CD4-positive, alpha-beta T cell treated with Interleukin-10 for 1 hour (primary cell): ENCODE results near the gene CUEDC2.

Source experiments
- DNase-seq: peaks from one replicate; pipeline ENCODE4 v3.0.0-alpha.2; 2020

CUEDC2 gene

DNA sequence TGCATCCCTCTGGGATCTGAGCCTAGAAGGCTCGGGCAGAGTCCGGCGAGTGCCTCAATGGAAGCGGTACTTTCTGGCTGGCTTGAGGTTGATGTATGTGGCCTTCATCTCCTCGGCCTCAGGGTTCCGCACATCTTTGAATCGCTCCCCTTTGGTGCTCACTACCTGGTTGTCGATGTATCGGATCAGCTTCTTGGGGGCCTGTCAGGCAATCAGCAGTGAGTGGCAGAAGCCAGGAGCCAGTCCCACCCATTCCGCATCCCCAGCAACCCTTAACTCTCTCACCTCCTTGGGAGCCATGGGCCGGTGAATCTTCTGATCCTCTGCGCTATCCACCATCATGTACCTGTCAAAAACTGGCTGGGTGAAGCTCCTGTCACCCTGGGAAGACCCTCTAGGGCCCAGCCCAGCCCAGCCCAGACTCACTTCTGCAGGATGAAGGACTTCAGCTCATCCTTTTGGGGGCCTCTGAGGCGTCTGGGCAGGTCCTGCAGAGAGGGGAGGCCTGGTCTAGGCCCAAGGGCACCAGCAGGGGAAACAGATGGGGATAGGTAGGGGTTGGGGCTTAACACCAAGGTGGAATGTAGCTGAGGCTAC, 8.9 kb downstream of the CUEDC2 start:
- DNase-seq, result no peak

DNA sequence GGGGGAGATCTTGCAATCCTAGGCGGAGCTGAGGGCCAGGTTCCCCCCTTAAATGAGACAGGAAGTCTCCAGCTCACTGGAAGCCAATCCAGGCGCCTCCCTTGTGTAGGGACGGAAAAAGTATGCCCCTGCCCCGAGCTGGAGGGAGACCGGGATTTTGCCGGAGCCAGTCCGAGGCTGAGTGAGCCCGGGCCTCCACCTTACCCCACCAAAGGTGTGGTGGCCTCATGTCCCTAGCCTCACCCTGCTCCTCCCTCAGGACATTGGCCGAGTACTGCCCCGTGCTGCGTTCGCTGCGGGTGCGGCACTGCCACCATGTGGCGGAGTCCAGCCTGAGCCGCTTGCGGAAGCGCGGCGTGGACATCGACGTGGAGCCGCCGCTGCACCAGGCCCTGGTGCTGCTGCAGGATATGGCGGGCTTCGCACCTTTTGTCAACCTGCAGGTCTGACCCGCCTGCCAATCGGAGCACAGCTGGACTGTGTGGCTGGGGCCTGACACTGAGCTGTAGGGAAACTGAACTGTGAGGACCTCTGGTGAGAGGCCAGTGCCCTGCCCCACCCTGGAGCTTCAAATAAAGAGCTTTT, 9.7 kb downstream of the CUEDC2 start:
- DNase-seq, result peak; percentile 58

DNA sequence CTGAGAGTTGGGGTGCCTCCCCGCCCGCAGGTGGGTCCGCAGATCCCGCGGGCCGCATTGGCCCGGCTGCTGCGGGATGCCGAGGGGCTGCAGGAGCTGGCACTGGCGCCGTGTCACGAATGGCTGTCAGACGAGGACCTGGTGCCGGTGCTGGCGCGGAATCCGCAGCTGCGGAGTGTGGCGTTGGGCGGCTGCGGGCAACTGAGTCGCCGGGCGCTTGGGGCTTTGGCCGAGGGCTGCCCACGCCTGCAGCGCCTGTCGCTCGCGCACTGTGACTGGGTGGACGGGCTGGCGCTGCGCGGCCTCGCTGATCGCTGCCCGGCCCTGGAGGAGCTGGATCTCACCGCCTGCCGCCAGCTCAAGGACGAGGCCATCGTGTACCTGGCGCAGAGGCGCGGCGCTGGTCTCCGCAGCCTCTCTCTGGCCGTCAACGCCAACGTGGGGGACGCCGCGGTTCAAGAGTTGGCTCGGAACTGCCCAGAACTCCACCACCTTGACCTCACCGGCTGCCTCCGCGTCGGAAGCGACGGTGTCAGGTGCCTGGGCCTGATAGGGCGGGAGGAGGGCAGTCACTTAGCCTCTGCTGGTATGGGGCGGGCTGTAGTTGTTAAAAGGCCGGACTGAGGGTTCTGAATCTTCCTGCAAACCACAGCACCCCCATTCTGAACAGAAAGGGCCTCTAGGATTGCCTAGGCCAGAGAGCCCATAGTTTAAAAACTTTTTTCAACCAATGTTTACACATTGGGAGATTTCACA, 10.4 kb downstream of the CUEDC2 start:
- DNase-seq, result peak; percentile 29

DNA sequence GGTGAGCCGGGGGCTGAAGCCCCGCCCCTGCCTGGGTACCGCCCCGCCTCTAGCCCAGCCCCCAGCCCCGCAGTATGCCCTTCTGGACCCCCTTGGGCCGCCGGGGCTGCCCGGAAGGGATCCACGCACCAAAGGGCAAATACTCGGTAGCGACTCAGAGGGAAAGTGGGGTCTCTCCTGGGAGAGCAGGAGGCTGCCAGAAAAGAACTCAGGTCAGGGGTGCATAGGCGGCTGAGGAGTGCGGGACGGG, 10.9 kb downstream of the CUEDC2 start:
- no peak for DNase-seq

DNA sequence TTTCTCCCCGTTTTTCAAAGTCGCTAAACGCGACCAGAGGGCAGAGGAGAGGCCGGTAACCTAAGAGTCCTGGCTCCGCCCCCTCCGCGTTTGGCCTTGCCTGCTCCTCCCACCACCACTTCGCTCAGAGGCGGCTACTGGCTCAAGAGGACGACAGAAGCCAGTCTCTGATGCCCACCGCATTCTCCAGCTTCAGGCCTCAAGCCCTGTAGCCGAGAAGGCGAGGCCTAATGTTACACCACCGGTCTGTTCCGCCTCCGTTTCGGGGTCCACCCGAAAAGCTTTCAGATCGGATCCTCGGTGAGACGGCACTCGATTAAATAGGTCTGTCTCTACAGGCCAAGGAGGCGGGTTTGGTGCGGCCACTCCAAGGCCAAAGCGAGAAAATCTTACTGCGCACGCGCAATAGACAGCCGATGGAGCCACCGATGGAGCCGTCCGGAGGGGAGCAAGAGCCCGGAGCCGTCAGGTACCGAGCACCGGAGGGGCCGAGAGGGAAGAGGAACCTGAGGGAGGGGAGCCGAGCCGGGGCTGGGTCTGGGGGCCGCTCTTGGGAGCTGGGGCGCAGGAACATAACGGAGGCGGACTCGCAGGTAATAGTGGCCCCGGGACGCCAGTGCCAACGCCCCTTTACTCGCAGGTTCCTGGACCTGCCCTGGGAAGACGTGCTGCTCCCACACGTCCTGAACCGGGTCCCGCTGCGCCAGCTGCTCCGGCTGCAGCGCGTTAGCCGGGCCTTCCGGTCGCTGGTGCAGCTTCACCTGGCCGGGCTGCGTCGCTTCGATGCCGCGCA, 11.5 kb downstream of the CUEDC2 start, which contains the start of gene FBXL15:
Gene FBXL15, plus strand, starts transcription at position 123 of the 793 bp plus-strand sequence. Its CDS starts 294 bp downstream, at position 417.
- peak; percentile 97 for DNase-seq

DNA sequence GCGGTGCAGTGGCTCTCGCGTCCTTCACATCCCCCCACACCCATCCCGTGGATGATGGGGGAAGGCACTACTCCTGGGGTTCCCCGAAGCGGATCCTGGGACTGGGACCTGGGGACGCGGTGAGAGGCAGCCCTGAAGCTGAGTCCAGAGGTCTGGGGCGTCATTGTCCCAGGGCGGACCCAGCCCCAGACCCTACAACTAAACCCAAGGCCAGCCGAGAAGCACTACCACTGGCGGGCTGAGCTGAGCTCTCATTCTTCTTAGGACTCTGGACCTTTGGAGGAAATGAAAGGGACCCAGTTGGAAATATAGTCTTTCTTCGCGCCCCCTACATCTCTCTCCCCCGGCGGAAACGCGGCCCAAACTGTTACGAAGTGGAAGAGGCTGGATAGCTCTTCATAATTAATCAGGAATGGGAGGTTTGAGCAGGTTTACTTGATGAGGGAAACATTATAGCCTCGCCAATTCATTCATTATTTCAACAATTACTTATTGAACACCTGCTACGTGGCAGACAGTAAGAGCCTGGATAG, 12.1 kb downstream of the CUEDC2 start:
- no peak for DNase-seq

DNA sequence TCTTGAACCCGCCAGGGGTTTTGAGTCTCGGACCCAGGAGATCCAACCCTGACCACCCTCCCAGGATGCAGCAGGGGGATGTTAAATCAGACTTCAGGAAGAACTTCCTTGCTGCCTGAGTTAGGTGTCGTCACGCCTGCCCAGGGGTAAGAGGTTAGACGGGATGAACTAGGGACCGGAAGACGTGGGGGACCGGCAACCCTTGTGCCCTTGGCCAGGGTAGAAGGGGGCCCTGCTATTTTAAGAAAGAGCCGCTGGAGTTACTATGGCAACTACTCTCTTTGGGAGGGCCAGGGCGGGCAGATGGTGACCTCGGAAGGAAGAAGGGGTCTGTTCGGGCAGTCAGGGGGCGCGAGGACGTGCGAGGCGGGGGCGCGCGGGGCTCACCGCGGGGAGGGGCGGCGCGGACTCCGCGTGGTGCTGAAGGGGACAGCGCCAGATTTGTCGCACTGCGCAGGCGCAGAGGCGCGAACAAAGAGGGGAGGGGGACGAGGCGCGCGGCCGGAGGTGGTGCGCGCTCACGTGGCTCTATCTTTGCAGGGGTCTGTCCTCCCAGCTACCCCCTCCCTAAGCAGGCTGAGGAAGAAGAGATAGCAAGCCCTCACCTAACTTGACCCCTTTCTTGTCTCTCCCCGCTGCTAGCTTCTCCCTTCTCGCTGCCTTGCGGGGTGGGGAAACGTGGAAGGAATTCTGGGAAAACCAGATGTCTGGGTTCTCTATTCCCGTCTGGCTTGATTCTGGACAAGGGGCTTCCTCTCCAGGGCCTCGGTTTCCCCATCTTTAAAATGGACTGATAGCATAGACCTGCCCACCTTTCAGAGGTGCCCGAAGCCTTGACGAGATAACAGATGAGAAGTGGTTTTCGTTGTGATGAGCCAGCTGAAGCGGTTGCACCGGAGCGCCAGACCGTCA, 12.8 kb downstream of the CUEDC2 start:
- DNase-seq, result peak; percentile 73

DNA sequence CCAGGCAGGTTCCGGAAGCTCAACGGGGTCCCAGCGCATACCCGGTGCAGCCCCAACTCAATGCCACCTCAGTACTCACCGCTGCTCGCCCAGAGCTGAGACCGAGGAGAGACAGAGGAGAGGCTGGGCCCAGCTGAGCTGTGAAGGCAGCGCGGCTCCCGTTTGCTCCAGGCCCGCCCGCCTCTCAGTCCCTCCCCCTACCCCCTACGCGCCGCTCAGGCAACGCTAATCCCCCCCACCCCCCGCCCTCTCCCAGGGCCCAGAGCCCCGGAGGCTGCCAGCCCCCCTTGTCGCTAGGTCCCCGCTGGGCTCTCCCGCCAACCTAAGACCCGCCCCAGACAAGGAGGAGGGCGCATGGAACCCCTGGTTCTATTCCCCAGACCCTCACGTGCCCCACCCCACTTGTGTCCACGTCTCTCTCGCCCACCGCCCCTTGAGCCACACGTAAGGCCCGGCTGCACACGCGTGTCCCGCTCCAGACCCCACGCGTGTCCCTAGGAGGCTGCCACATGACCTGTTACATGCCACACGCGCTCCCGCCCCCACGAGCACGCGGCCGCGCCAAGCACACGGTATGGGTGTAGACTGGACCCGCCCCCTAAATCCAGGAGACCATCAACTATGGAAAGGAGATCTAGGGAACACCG, 13.6 kb downstream of the CUEDC2 start, which contains the start of gene PSD:
Gene PSD, minus strand, starts transcription at position 164 of the 647 bp plus-strand sequence. CDS start 1,747 bp downstream, outside the sequence.
- DNase-seq, result no peak

DNA sequence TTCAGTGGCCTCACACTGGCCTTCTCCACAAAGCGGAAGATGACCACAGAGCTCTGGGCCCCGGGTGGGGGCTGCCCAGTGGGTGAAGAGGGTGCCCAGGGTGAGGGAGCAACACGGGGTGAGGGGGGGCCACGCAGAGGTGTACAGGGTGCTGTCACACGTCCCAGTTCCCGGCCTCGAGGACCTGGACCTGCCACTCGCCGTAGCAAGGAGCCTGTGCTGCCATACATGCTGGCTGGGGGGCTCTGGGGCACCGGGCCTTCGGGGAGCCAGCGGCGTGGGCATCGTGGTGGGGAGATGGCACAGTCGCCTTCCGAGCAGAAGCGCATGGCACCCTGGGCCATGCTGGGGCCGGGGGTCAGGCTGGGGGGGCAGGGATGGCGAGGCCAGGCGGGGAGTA, 15.7 kb downstream of the CUEDC2 start:
- DNase-seq, result no peak

DNA sequence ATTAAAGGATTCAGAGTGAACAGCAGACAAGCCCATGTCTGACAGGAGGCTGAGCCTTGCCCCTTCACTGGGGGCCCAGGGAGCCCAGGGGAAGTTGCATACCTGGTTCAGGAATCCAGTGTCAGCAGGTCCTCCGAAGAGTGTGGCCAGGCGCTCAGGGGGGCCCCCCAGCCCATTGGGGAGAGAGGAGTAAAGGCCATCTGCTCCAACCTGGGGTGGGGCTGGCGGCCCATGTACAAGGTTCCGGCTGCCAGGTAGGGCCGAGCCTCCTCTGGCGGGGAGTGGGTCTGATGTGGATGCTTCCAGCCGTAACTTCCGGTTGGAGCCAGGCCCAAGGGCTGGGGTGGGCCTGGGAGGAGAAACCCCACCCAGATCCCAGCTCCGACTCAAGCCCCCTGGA, 16.1 kb downstream of the CUEDC2 start:
- no peak for DNase-seq

DNA sequence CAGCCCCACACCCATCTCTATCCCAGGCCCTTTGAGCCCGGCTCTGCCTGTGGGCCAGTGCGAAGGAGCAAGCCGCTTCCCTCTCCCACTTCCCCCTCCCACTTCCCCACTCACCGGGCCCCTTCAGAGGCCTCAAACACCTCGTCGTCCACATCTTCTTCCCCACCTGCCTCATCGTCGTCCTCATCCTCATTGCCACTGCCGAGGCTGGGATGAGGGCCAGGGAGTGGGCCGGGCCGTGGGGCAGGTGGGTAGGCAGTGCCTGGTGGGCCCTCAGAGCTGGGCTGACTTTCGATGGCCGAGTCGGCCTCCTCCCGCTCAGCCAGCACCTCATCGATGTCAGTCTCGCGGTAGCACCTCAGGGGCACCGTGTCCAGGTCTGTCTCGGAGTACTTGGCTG, 17.6 kb downstream of the CUEDC2 start:
- no peak for DNase-seq

DNA sequence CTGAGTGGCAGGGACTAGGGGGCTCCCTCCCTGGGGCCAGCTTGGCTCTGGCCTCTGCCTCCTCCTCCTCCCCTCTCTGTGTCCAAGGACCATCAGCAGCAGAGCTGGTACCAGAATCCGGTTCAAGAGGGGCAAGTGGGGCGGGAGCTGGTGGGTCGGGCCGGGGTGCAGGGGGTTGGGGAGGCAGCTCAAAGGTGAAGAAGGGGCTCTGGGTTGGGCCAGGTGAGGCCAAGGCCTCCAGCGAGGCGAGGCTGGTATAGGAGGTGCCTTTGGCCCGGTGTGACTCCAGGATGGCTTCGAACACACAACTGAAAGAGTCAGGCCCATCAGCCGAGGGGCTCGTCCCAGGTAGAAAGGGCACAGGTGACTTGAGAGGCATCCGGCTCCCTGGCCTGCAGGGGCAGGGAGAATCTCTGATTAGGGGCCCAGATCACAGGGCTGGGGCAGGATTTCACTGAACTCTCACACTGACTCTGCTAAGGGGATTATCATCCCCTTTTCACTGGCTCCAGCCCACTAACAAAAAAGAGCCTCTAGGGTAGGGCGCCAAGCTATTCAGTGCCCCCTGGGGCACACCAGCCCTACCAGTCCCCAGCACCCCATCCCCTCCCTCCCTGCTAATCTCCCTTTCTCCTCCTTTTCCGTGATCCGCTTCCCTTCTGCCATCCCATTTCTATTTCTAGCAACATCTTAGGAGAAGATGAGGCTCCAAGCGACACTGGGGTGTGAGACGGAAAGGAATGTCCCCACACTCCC, 18.4 kb downstream of the CUEDC2 start:
- DNase-seq, result no peak

DNA sequence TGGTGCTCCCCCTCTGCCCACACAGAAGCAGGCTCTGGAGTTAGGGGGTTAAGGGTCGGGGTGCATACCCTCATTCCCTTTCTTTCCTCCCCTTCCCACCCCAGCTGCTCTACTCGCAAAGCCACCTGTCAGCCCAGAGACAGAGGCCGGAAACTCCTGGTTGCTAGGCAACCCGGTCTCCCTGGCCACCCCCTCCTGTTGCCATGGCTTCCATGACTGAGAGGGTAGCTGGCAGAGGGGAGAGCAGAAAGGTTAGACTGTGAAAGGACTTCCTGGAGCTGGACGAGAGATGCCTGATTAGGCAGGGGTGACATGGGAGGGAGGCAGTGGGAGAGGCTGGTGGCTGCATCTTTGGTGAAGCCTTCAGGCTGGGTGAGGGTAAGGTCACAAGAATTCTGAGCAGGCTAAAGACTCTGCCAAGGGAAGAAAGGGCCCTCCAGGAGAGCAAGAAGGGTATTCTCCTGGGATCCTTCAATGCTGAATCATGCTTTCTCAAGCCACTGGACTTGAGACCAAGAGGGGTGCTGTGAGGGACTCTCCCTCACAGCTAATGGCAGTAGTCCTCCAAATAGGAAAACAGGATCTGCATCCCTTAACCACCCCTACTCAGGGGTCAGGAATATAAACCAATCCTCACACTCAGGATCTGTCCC, 19.2 kb downstream of the CUEDC2 start:
- DNase-seq, result peak; percentile 64

DNA sequence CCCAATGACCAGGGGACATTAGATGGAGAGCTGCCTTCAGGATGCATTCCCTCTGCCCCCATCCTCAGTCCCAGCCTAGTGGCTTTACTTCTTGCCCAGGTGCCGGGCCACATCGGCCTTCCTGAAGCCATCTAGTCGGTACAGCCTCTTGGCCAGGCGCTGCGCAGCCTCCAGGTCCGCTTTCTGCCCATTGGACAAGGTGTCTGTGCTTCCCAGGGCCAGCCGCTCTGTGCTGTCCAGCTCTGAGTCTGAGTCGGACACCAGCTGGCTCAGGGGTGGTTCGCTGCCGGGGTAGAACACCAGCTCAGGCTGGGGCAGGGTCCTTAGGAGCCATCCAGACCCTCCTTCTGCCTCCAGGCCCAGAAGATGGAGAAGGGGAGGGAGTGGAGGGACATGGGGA, 20.1 kb downstream of the CUEDC2 start:
- no peak for DNase-seq

DNA sequence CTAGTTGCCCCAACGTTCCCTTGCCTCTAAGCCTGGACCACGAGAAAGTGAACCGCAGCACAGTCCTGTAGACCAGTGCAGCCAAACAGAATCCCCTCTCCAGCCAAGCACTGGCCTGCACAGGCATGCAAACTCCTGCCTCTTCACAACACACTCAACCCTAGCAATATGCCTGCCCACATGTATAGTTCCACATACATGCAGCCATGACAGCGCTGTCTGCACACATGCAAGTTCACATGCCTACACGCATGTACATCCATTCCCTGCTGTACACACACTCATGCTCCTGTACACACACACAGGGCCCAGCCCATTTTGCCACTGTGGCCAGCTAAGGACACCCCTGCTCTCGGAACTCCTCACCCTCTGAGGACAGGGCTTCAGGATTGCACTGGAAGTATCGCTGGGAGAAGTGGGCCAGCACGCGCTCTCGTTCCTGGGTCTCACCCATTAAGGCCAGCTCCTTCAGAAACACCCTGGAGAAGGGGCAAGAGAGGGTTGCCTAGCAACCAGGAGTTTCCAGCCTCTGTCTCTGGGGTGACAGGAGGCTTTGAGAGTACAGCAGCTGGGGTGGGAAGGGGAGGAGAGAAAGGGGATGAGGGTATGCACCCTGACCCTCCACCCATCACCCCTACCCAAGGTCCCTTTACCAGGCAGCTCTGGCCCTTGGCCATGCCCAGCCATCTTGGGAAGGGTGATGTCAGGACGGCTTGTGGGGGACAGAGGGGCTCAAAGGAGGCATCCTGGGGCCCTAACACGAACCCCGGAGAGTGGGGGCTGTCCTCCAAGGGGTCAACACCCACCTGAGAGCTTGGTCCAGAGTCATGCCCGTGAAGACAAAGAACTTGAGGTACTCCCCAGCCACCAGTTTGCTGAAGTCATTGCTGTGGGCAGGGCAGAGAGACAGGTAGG, 20.8 kb downstream of the CUEDC2 start:
- no peak for DNase-seq

DNA sequence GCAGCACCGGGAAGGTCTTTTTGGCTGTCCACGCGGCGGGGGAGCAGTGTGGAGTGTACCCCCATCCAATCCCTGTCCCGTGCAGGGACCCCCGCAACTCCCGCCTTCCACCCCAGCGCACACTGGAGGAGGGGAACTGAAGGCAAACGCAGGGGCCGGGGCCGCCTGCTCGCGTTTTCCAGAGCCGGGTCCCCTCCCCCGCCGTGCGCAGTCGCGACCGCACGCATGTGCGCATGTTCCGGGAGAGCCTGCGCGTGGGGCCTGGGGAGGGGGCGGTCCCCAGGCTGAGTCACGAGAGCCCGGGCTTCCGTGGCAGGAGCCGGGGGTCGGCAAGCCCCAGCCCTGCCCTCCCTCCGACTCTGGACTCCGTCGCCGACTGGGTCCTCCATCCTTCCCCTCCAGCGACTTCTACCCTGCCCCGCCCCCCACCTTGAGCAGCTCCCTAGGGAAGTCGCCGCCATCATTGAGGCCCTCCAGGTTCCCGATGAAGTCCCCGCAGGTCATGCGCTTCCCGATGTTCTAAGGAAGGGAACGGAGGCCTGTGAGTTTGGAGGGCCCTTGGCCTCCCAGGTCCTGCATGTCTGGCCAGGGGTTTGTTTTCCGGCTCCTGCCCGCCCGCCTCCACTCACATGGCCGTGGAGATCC, 21.8 kb downstream of the CUEDC2 start:
- DNase-seq, result peak; percentile 52

DNA sequence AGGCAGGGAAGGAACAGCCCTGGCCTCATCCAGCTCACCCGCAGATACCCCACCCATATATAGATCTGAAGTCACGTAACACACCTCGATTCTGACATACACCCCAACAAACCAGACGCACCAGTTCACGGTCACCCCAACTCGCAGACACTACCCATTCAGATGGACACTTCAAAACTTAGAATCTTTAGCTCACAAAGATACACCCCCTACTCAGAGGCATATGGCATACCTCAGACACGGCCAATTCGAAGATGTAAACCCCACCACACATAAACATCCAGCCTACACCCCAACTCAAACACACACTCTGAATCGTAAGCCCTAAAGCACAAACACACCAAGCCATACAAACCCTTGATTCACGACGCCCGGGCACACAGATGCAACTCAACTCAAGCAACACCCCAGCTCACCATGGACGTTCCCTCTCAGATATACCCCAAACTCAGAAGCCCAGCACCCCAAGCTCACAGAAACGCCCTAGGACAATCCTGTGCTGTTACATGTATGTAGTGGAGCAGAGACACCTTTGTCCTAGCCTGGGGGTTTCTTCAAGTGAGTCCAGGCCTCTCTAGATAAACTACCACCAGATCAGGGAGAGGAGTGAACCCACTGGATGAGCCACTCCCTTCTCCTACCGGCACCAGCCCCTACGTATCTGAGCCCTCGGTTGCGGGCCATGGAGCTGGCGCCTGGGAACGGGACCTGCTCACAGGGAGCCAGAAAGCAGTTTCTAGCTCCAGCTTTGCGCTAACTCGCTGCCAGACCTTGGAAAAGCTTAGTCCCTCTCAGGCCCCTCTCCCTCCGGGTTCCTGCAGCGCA, 22.6 kb downstream of the CUEDC2 start:
- no peak for DNase-seq
